K562 (cell line): ENCODE results near the gene DNAL4. TPM values are rescaled to one million over a fixed set of nuclear protein-coding genes. Genes with fewer than 3 reads are reported as not detected.
A peak's percentile ranks its signal among the peaks of the same experiment; 100 is the strongest.

Experiments
- ATAC-seq: fragments of 200-7000 bp; cut with Tn5 transposase; 3 replicates; pipeline ENCODE4 v1.9.1; 2020; ENCODE audit warnings: moderate library complexity
- BruUV-seq: library from RNA; stranded (reverse); fragments of 400-500 nt; replicated peaks from 2 replicates; lab custom pipeline; 2021; lab: Mats Ljungman, UMichigan
- CTCF ChIA-PET: fragments of 300-600 bp; formaldehyde crosslinking; extraction: SDS; loops from one replicate; lab custom pipeline; 2021; ENCODE audit warnings: low intra/inter-chr PET ratio; lab: Yijun Ruan, JAX
- POLR2A ChIA-PET: fragments of 300-600, 350-650 bp; sonication (Branson Sonifier 250); formaldehyde crosslinking; extraction: SDS; loops from one replicate; lab custom pipeline; 2021; ENCODE audit warnings: antibody characterized with exemption, inconsistent platforms; lab: Yijun Ruan, JAX
- DNase-seq, 4 experiments: peaks; one replicate each; pipeline versions ENCODE4 v3.0.0 to v3.0.0-alpha.2; 2011 to 2018; ENCODE audit warnings: low spot score in 3 of 4, mixed read lengths in 3 of 4; ENCODE audit errors: extremely low read depth in 1 of 4
- FAIRE-seq: peaks from 2 replicates; lab custom pipeline; 2011; peaks lifted over from hg19 to GRCh38; lab: Jason Lieb, UNC
- H2AFZ ChIP-seq: 2 replicates; pipeline ENCODE4 v1.6.0; 2011; ENCODE audit warnings: low read depth, low read length, control low read depth, inconsistent platforms
- H3K27ac ChIP-seq: fragments of 200-600 bp; 3 replicates; pipeline ENCODE4 v1.8.0; 2011; ENCODE audit warnings: low read depth, mild to moderate bottlenecking, control low read depth, inconsistent platforms, low read length, moderate library complexity, mixed read lengths; ENCODE audit errors: extremely low read depth
- H3K27me3 ChIP-seq, 2 experiments: fragments of 300-600 bp in 1 of 2; 2 replicates in 1 of 2; 3 replicates in 1 of 2; pipeline versions ENCODE4 v1.6.0 to v1.8.0; 2011; ENCODE audit warnings: inconsistent platforms in 2 of 2, low read length in 2 of 2, mild to moderate bottlenecking in 1 of 2, mixed read lengths in 1 of 2, moderate library complexity in 1 of 2; ENCODE audit not compliant: control insufficient read depth in 2 of 2, insufficient read depth in 2 of 2
- H3K36me3 ChIP-seq: fragments of 300-600 bp; 3 replicates; pipeline ENCODE4 v1.8.0; 2011; ENCODE audit warnings: mild to moderate bottlenecking, low read length, inconsistent platforms; ENCODE audit not compliant: control insufficient read depth, insufficient read depth
- H3K4me1 ChIP-seq, 2 experiments: fragments of 200-600 bp in 1 of 2; replicated peaks in 1 of 2; 2 replicates in 1 of 2; 3 replicates in 1 of 2; pipeline versions ENCODE4 v1.5.1 to v1.8.0; 2011; ENCODE audit warnings: inconsistent platforms in 2 of 2, low read length in 2 of 2, mild to moderate bottlenecking in 1 of 2, mixed read lengths in 1 of 2, moderate library complexity in 1 of 2; ENCODE audit not compliant: control insufficient read depth in 2 of 2, insufficient read depth in 2 of 2
- H3K4me2 ChIP-seq: 2 replicates; pipeline ENCODE4 v1.6.1; 2011; ENCODE audit warnings: low read length, control low read depth, inconsistent platforms, mixed read lengths; ENCODE audit not compliant: insufficient read depth
- H3K4me3 ChIP-seq: fragments of 200-600 bp; sonication (generic), shearing (Covaris generic); 2 replicates; pipeline ENCODE4 v1.5.1; 2016; ENCODE audit warnings: control low read depth, inconsistent platforms
- H3K79me2 ChIP-seq: fragments of 200-600 bp; 3 replicates; pipeline ENCODE4 v1.8.0; 2011; ENCODE audit warnings: low read length, inconsistent platforms; ENCODE audit not compliant: control insufficient read depth, insufficient read depth
- H3K9ac ChIP-seq, 2 experiments: 2 replicates each; pipeline versions ENCODE4 v1.6.0 to v1.6.1; 2011; ENCODE audit warnings: low read depth in 2 of 2, low read length in 2 of 2, control low read depth in 1 of 2, inconsistent platforms in 1 of 2, mild to moderate bottlenecking in 1 of 2, mixed read lengths in 1 of 2; ENCODE audit not compliant: insufficient read depth in 1 of 2
- H3K9me1 ChIP-seq: one replicate; pipeline ENCODE4 v1.6.0; 2011; ENCODE audit warnings: inconsistent platforms, mild to moderate bottlenecking, low read length, moderate library complexity; ENCODE audit not compliant: control insufficient read depth, insufficient read depth
- H3K9me3 ChIP-seq: replicated peaks from 2 replicates; pipeline ENCODE4 v1.5.1; 2011; ENCODE audit warnings: low read depth, low read length, inconsistent platforms; ENCODE audit not compliant: control insufficient read depth, insufficient read depth
- H4K20me1 ChIP-seq: replicated peaks from 2 replicates; pipeline ENCODE4 v1.6.1; 2011; ENCODE audit warnings: low read length, inconsistent platforms, mixed read lengths; ENCODE audit not compliant: control insufficient read depth, insufficient read depth
- RBM25 ChIP-seq: fragments of 200-400 bp; formaldehyde crosslinking; IDR thresholded peaks from 2 replicates; pipeline ENCODE4 v1.6.1; 2018; ENCODE audit warnings: low read length, low read depth, moderate library complexity; ENCODE audit not compliant: severe bottlenecking
- TRIM28 ChIP-seq: fragments of 450-650 bp; IDR thresholded peaks from 2 replicates; pipeline ENCODE4 v1.6.1; 2017
- ZNF316 ChIP-seq: fragments of 450-650 bp; IDR thresholded peaks from 2 replicates; pipeline ENCODE4 v1.6.1; 2016
- ZNF644 ChIP-seq: fragments of 200-800 bp; sonication (Bioruptor generic); IDR thresholded peaks from 2 replicates; pipeline ENCODE4 v1.6.1; 2016; ENCODE audit warnings: low read depth, missing genetic modification characterization, missing compliant biosample characterization
- whole genome bisulfite sequencing: fragments of 100-300 bp; shearing (Covaris generic); methylation state at CpG from one replicate; pipeline ENCODE4 v1.1.6; 2016; ENCODE audit warnings: low coverage, mixed read lengths; ENCODE audit not compliant: insufficient coverage; ENCODE audit errors: missing lambda C conversion rate; 5-methylcytosine and 5-hydroxymethylcytosine counted together
- in situ Hi-C: fragments of 300-500 bp; cut with MboI; formaldehyde crosslinking; loops from 4 replicates; pipeline ENCODE4 v1.15.0; 2018; ENCODE audit warnings: inconsistent platforms, mixed read lengths
- intact Hi-C: fragments of 100-400 bp; cut with micrococcal nuclease; formaldehyde crosslinking; loops from 2 replicates; pipeline ENCODE4 v1.14.2; 2022
- polyA plus RNA-seq, 8 experiments: library from polyadenylated mRNA; depleted of rRNA in 4 of 8; stranded (reverse) in 5 of 8; unstranded in 3 of 8; fragments of >200 nt; fragmentation: Nextera tagmentation in 2 of 8; fragmentation: Illumina TruSeq in 1 of 8; extraction: Ambion mirVana in 2 of 8; extraction: Trizol in 1 of 8; gene quantifications; 2 replicates each; pipeline versions ENCODE4 v1.2.1 to v1.2.3, GENCODE V29; 2011 to 2014; ENCODE audit warnings: inconsistent platforms in 1 of 8, missing spikeins in 1 of 8
- total RNA-seq, 7 experiments: library from RNA; depleted of rRNA in 6 of 7; stranded (reverse); fragments of >200 nt in 6 of 7; fragmentation: Illumina TruSeq in 2 of 7; extraction: Trizol in 2 of 7; gene quantifications; 2 replicates each; pipeline versions ENCODE4 v1.2.1 to v1.2.3, GENCODE V29; 2011 to 2021; ENCODE audit warnings: low replicate concordance in 1 of 7

The DNAL4 gene
- total and polyA plus RNA-seq, 9 of the 15 experiments (the other 6 are each of a cell fraction or from before 2014, with no cell fraction given): 0.20 to 9.4 (median 5.2) TPM

DNA sequence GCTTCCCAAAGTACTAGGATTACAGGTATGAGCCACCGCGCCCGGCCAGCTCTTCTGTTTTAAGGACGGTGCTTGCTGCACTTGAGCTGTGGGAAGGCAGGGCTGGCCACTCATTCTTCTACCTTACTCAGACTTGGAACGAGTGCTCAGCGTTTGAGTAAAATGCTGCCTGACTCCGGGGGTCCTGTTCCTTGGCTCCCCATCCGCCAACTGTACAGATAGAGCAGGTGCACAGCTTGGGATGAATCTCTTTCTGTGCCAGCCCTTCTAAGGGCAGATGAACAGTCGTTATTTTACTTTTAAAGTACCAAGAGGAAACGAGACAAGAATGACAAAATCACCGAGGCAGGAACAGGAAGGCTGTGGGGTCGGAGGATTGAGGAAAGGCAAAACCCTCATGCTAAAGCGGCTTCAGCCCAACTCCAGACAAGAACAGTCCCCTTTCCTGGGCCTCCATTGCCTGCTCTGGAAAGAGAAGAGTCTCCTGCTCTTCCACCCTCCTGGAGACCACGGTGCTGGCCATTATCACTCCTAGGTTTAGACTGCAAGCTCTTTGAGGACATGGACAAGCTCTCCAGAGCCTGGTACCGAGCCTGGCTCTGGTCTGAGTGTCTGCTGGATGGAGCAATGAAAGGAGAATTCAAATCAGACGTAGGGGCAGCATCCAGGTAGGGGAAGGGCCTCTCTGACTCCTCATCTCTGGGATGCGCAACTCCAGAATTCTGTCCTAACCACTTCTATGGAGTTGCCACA, 37.1 kb downstream of the DNAL4 start:
- peaks cover 23% of the 10 kb centered on the region for H3K79me2 ChIP-seq
- peak overlapping the region; percentile 87 for H2AFZ ChIP-seq
- H3K9ac ChIP-seq: peak overlapping the region; percentile 90 to 97; a peak in 3 of 4 replicates
- H3K9me3 ChIP-seq: no peaks in the 10 kb centered on the region
- TF ChIP-seq TRIM28 (0 out of 2 replicates have a peak, but pooled peaks have one; percentile 34), ZNF644 (tag) (no peak), ZNF316 (peak; percentile 58), RBM25 (peak; percentile 58)
- no peaks in the 10 kb centered on the region for H3K9me1 ChIP-seq
- BruUV-seq: no TSS peak
- H3K4me3 ChIP-seq: peak overlapping the region; percentile 62
- 57% methylated on average over 12 of the region's 17 CpGs for WGBS
- intact Hi-C loops (no loop called here), in situ Hi-C loops (no loop called here)
- H3K36me3 ChIP-seq: peaks cover 13% of the 10 kb centered on the region; the same call in 1 of the 3 replicates
- peak in 1 of 4 experiments; percentile 17 for DNase-seq
- no peak for FAIRE-seq
- H3K27ac ChIP-seq: peak overlapping the region; percentile 86
- H3K4me2 ChIP-seq: peak overlapping the region; percentile 87
- peaks cover 4 to 48% of the 10 kb centered on the region in 2 experiments; a peak in 4 of 5 replicates for H3K4me1 ChIP-seq
- ATAC-seq: no peak
- no peaks in the 10 kb centered on the region for H3K27me3 ChIP-seq
- CTCF ChIA-PET: no interaction called here
- H4K20me1 ChIP-seq: no peaks in the 10 kb centered on the region; the same call in 1 of the 2 replicates
- POLR2A ChIA-PET: interaction anchor here (0.7 to 5.3 kb wide), 4 partner anchors 9 to 217 kb away, joined by 3 to 25 read pairs (median 5); no protein-coding TSS in a partner anchor
